Lung (tissue), 12 donors: Measurements from ENCODE around the gene ZNF429. TPM values are rescaled to one million over a fixed set of nuclear protein-coding genes. Genes with fewer than 3 reads are reported as not detected.

Experiments used
- ATAC-seq: fragments of 200-7000 bp; cut with Tn5 transposase; one replicate; pipeline ENCODE4 v1.9.1; 2020; ENCODE audit warnings: moderate number of reproducible peaks; ENCODE audit not compliant: insufficient read depth, low FRiP score
- DNase-seq, 3 donors: peaks; one replicate each; pipeline ENCODE4 v3.0.0-alpha.2; 2013 to 2017
- H3K27ac ChIP-seq, 2 donors: one replicate each; pipeline ENCODE4 v1.5.1; 2013; ENCODE audit warnings: mild to moderate bottlenecking in 2 of 2, moderate library complexity in 2 of 2, control low read depth in 1 of 2, inconsistent platforms in 1 of 2, low read depth in 1 of 2, low read length in 1 of 2
- H3K27me3 ChIP-seq, 3 donors: one replicate each; pipeline ENCODE4 v1.5.1; 2013; ENCODE audit warnings: low read length in 2 of 3; ENCODE audit not compliant: control insufficient read depth in 3 of 3, insufficient read depth in 3 of 3
- H3K36me3 ChIP-seq, 4 donors: one replicate each; pipeline ENCODE4 v1.5.1; 2013; ENCODE audit warnings: low read length in 4 of 4, mild to moderate bottlenecking in 1 of 4, moderate library complexity in 1 of 4; ENCODE audit not compliant: control insufficient read depth in 4 of 4, insufficient read depth in 4 of 4
- H3K4me1 ChIP-seq, 5 donors: one replicate each; pipeline ENCODE4 v1.5.1; 2013; ENCODE audit warnings: low read length in 5 of 5, mild to moderate bottlenecking in 2 of 5, moderate library complexity in 1 of 5; ENCODE audit not compliant: control insufficient read depth in 5 of 5, insufficient read depth in 5 of 5
- H3K4me3 ChIP-seq: one replicate; pipeline ENCODE4 v1.5.1; 2013; ENCODE audit warnings: mild to moderate bottlenecking, control low read depth, moderate library complexity
- H3K9ac ChIP-seq, 2 donors: one replicate each; pipeline ENCODE4 v1.5.1; 2013; ENCODE audit warnings: low read length in 2 of 2, control low read depth in 1 of 2; ENCODE audit not compliant: insufficient read depth in 1 of 2
- H3K9me3 ChIP-seq, 4 donors: one replicate each; pipeline ENCODE4 v1.5.1; 2013; ENCODE audit warnings: low read length in 3 of 4, mild to moderate bottlenecking in 1 of 4, moderate library complexity in 1 of 4; ENCODE audit not compliant: control insufficient read depth in 4 of 4, insufficient read depth in 3 of 4
- CTCF ChIP-seq: IDR thresholded peaks from 2 replicates; pipeline ENCODE4 v1.5.1; 2012; ENCODE audit warnings: mild to moderate bottlenecking; ENCODE audit errors: control extremely low read depth, extremely low read depth
- WGBS, 2 donors: extraction: QIAGEN DNeasy Blood & Tissue Kit; methylation state at CpG; one replicate each; pipeline ENCODE4 v1.1.7; 2013; 5-methylcytosine and 5-hydroxymethylcytosine counted together
- polyA plus RNA-seq, 2 donors: library from polyadenylated mRNA; stranded (reverse); fragments of 200-250 nt; gene quantifications; one replicate each; pipeline ENCODE4 v1.2.1, GENCODE V29; 2013
- total RNA-seq, 2 donors: library from RNA; depleted of rRNA in 1 of 2; stranded (reverse); fragments of >200 nt in 1 of 2; gene quantifications; one replicate each; pipeline ENCODE4 v1.2.1, GENCODE V29; 2014 to 2021
- donor health status: control.
- donor health status: control.
- donor health status: Bipolar disorder and iron deficiency.
- donor health status: healthy.
- donor health status: DM: yes; HTN: yes; CAD: no.

Gene ZNF429
- total and polyA plus RNA-seq, 4 donors: 5.4 to 18.9 (median 10.7) TPM

GRCh38 chr19:21603431-21604231 lies 98.2 kb downstream of the ZNF429 start:
- H3K4me1 ChIP-seq: peaks cover 0 to 27% (median 8%) of the 10 kb centered on the region in 5 donors

GRCh38 chr19:21604351-21604926 lies 99.0 kb downstream of the ZNF429 start:
- Histone ChIP-seq H3K36me3 (no peaks in the 10 kb centered on the region), H3K27ac (peak overlapping the region; percentile 65 to 90), H3K4me1 (peaks cover 0 to 27% (median 8%) of the 10 kb centered on the region in 5 donors), H3K4me3 (peak overlapping the region; percentile 37), H3K27me3 (no peaks in the 10 kb centered on the region), H3K9me3 (no peaks in the 10 kb centered on the region), H3K9ac (peak overlapping the region; percentile 55 to 87)
- WGBS, 2 donors: 0 to 2% methylated on average over 4 of the region's 4 CpGs
- no peak for TF ChIP-seq CTCF
- peak; percentile 55 for ATAC-seq
- DNase-seq: peak; percentile 59 to 90 (median 89)

More at GRCh38 chr19:21603431-21604231, 98.2 kb downstream of the ZNF429 start:
- Histone ChIP-seq H3K36me3 (no peaks in the 10 kb centered on the region), H3K27me3 (no peaks in the 10 kb centered on the region), H3K27ac (peak overlapping the region in 1 of 2 donors; percentile 74), H3K4me3 (no peak overlapping the region), H3K9me3 (no peaks in the 10 kb centered on the region), H3K9ac (peak overlapping the region; percentile 55 to 87)
- DNase-seq: peak in 2 of 3 donors; percentile 40 to 48
- no peak for ATAC-seq
- WGBS, 2 donors: 66 to 70% methylated on average over 8 of the region's 8 CpGs
- no peak for TF ChIP-seq CTCF

Other genes starting within 250 kb of the ZNF429 start
- gene ZNF708, start 176.2 kb upstream of the ZNF429 start, total RNA-seq: 10 to 100 TPM; 11.7 to 34.0 TPM
- 1 to 10 TPM; 2.6 to 6.2 TPM for gene ZNF708, start 176.2 kb upstream of the ZNF429 start, polyA plus RNA-seq
- gene ZNF738, start 146.6 kb upstream of the ZNF429 start, total RNA-seq: 10 to 100 TPM in 1 of 2 donors, 1 to 10 TPM in 1; 7.4 to 14.4 TPM
- 1 to 10 TPM; 2.6 to 6.5 TPM for gene ZNF738, start 146.6 kb upstream of the ZNF429 start, polyA plus RNA-seq
- 100 to 1,000 TPM in 1 of 2 donors, 10 to 100 TPM in 1; 18.2 to 147 TPM for gene ZNF493, start 108.5 kb upstream of the ZNF429 start, total RNA-seq
- gene ZNF493, start 108.5 kb upstream of the ZNF429 start, polyA plus RNA-seq: 10 to 100 TPM in 1 of 2 donors, 1 to 10 TPM in 1; 3.5 to 12.2 TPM